GM12878 (cell line): ENCODE data around the gene TBC1D2B. TPM values are rescaled to one million over a fixed set of nuclear protein-coding genes. Genes with fewer than 3 reads are reported as not detected.

Experiments used
- FOS ChIP-seq: IDR thresholded peaks from 3 replicates; pipeline ENCODE4 v1.6.1; 2011; ENCODE audit warnings: borderline replicate concordance; ENCODE audit not compliant: insufficient read length; ENCODE audit errors: extremely low read depth
- FOXM1 ChIP-seq: IDR thresholded peaks from 2 replicates; pipeline ENCODE4 v1.6.1; 2012; ENCODE audit warnings: low read depth, mild to moderate bottlenecking, inconsistent platforms, low read length, moderate library complexity
- JUND ChIP-seq: IDR thresholded peaks from 2 replicates; pipeline ENCODE4 v1.6.1; 2012; ENCODE audit warnings: low read depth, mild to moderate bottlenecking, low read length, improper control_type of control experiment, moderate library complexity
- RBBP5 ChIP-seq: fragments of 200-600 bp; sonication (generic); conservative IDR thresholded peaks from 2 replicates; pipeline ENCODE4 v1.6.1; 2016
- TCF3 ChIP-seq: IDR thresholded peaks from 2 replicates; pipeline ENCODE4 v1.6.1; 2012; ENCODE audit warnings: low read depth, mild to moderate bottlenecking, low read length, borderline replicate concordance; ENCODE audit not compliant: insufficient read depth
- TCF7 ChIP-seq: IDR thresholded peaks from 2 replicates; pipeline ENCODE4 v1.6.1; 2014; ENCODE audit warnings: antibody characterized with exemption, borderline replicate concordance
- ZNF687 ChIP-seq: fragments of 450-650 bp; IDR thresholded peaks from 2 replicates; pipeline ENCODE4 v1.6.1; 2017; ENCODE audit warnings: mild to moderate bottlenecking, moderate library complexity
- polyA plus RNA-seq, 11 experiments: library from polyadenylated mRNA; depleted of rRNA in 4 of 11; unstranded in 6 of 11; stranded (reverse) in 5 of 11; fragments of >200 nt; fragmentation: Nextera tagmentation in 4 of 11; fragmentation: Illumina TruSeq in 1 of 11; extraction: Ambion mirVana in 4 of 11; extraction: Trizol in 1 of 11; gene quantifications; 1 replicate in 1 of 11; 2 replicates in 10 of 11; pipeline versions ENCODE4 v1.2.1 to v1.2.3, GENCODE V29; 2011 to 2016; ENCODE audit warnings: inconsistent platforms in 2 of 11, missing spikeins in 2 of 11, low read depth in 1 of 11
- total RNA-seq, 4 experiments: library from RNA; depleted of rRNA in 3 of 4; stranded (reverse); fragments of >200 nt in 3 of 4; fragmentation: Illumina TruSeq in 1 of 4; extraction: Trizol in 1 of 4; gene quantifications; 2 replicates each; pipeline versions ENCODE4 v1.2.1 to v1.2.3, GENCODE V29; 2013 to 2021

The TBC1D2B gene
- total and polyA plus RNA-seq, 10 of the 15 experiments (the other 5 are each of a cell fraction or from before 2014, with no cell fraction given), result 1.3 to 53.4 (median 19.4) TPM

GRCh38 chr15:77985931-77986480 is 91.5 kb downstream of the TBC1D2B start (continued):
- TF ChIP-seq JUND, result no peak
- TF ChIP-seq ZNF687, result no peak
- TF ChIP-seq FOXM1, result no peak
- TF ChIP-seq TCF3, result no peak
- TF ChIP-seq FOS, result no peak
- no peak for TF ChIP-seq RBBP5
- no peak for TF ChIP-seq TCF7
